Neural cell (in vitro differentiated cells): Measurements from ENCODE around the gene NOP56. TPM values are rescaled to one million over a fixed set of nuclear protein-coding genes. Genes with fewer than 3 reads are reported as not detected.

ENCODE experiments used
- H2AFZ ChIP-seq: fragments of 200-600, 300-800 bp; sonication (generic), shearing (Covaris generic); 2 replicates; pipeline ENCODE4 v1.6.0; 2014; ENCODE audit warnings: low read depth, mild to moderate bottlenecking, antibody characterized with exemption, low read length, moderate library complexity
- H3F3A ChIP-seq: fragments of 200-600 bp; shearing (Covaris generic); 2 replicates; pipeline ENCODE4 v1.6.1; 2016; ENCODE audit warnings: mild to moderate bottlenecking, moderate library complexity, mixed read lengths, antibody characterized with exemption, low read length; ENCODE audit not compliant: insufficient read depth, poor library complexity, severe bottlenecking
- H3K27ac ChIP-seq: fragments of 200-600, 300-800 bp; sonication (generic), shearing (Covaris generic); 2 replicates; pipeline ENCODE4 v1.5.1; 2014; ENCODE audit warnings: mild to moderate bottlenecking, low read length, moderate library complexity
- H3K27me3 ChIP-seq: fragments of 300-800, 200-600 bp; sonication (generic), shearing (Covaris generic); 2 replicates; pipeline ENCODE4 v1.6.0; 2014; ENCODE audit warnings: mild to moderate bottlenecking, low read depth, low read length, moderate library complexity; ENCODE audit not compliant: insufficient read depth
- H3K36me3 ChIP-seq: fragments of 300-800, 200-600 bp; sonication (generic), shearing (Covaris generic); 2 replicates; pipeline ENCODE4 v1.5.1; 2014; ENCODE audit warnings: mild to moderate bottlenecking, antibody characterized with exemption, low read length, moderate library complexity; ENCODE audit not compliant: insufficient read depth
- H3K4me2 ChIP-seq: fragments of 300-800, 200-600 bp; sonication (generic), shearing (Covaris generic); 2 replicates; pipeline ENCODE4 v1.6.0; 2014; ENCODE audit warnings: mild to moderate bottlenecking, low read length
- H3K4me3 ChIP-seq: fragments of 300-800, 200-600 bp; sonication (generic), shearing (Covaris generic); 2 replicates; pipeline ENCODE4 v1.5.1; 2014; ENCODE audit warnings: mild to moderate bottlenecking, low read length, moderate library complexity
- H3K79me2 ChIP-seq: fragments of 200-600 bp; shearing (Covaris generic); replicated peaks from 2 replicates; pipeline ENCODE4 v1.6.0; 2014; ENCODE audit warnings: mild to moderate bottlenecking, low read length, moderate library complexity; ENCODE audit not compliant: insufficient read depth
- H3K9ac ChIP-seq: fragments of 300-800, 200-600 bp; sonication (generic), shearing (Covaris generic); 2 replicates; pipeline ENCODE4 v1.6.1; 2016; ENCODE audit warnings: mild to moderate bottlenecking, low read length, mixed read lengths
- H3K9me2 ChIP-seq: fragments of 200-600 bp; shearing (Covaris generic); 2 replicates; pipeline ENCODE4 v1.6.1; 2016; ENCODE audit warnings: mild to moderate bottlenecking, low read length, mixed read lengths; ENCODE audit not compliant: insufficient read depth
- H3K9me3 ChIP-seq: fragments of 200-600, 300-800 bp; sonication (generic), shearing (Covaris generic); 2 replicates; pipeline ENCODE4 v1.6.1; 2016; ENCODE audit warnings: mild to moderate bottlenecking, mixed run types, low read length, moderate library complexity, mixed read lengths
- H4K20me1 ChIP-seq: fragments of 200-600 bp; shearing (Covaris generic); 2 replicates; pipeline ENCODE4 v1.6.1; 2016; ENCODE audit warnings: mild to moderate bottlenecking, mixed run types; ENCODE audit not compliant: insufficient read depth
- CTCF ChIP-seq: fragments of 450-650 bp; IDR thresholded peaks from 2 replicates; pipeline ENCODE4 v1.5.1; 2014; ENCODE audit warnings: antibody characterized with exemption, mild to moderate bottlenecking, moderate library complexity; ENCODE audit not compliant: poor library complexity, severe bottlenecking
- EP300 ChIP-seq: fragments of 450-650 bp; conservative IDR thresholded peaks from 2 replicates; pipeline ENCODE4 v1.6.1; 2014; ENCODE audit warnings: antibody characterized with exemption, mild to moderate bottlenecking, moderate library complexity; ENCODE audit not compliant: poor library complexity, severe bottlenecking
- EZH2 ChIP-seq: fragments of 200-600, 300-800 bp; shearing (Covaris generic), sonication (generic); IDR thresholded peaks from 2 replicates; pipeline ENCODE4 v1.6.1; 2014; ENCODE audit warnings: antibody characterized with exemption, low read length, borderline replicate concordance, mild to moderate bottlenecking; ENCODE audit not compliant: insufficient read depth, poor library complexity, severe bottlenecking
- MXI1 ChIP-seq: fragments of 450-650 bp; conservative IDR thresholded peaks from 2 replicates; pipeline ENCODE4 v1.6.1; 2014; ENCODE audit warnings: antibody characterized with exemption, mild to moderate bottlenecking; ENCODE audit not compliant: poor library complexity, severe bottlenecking
- POLR2AphosphoS5 ChIP-seq: IDR thresholded peaks from 2 replicates; pipeline ENCODE4 v1.6.1; 2012
- RAD21 ChIP-seq: fragments of 450-650 bp; conservative IDR thresholded peaks from 2 replicates; pipeline ENCODE4 v1.6.1; 2014; ENCODE audit warnings: antibody characterized with exemption, mild to moderate bottlenecking, moderate library complexity
- SMC3 ChIP-seq: fragments of 450-650 bp; conservative IDR thresholded peaks from 2 replicates; pipeline ENCODE4 v1.6.1; 2014; ENCODE audit warnings: antibody characterized with exemption, mild to moderate bottlenecking, moderate library complexity; ENCODE audit not compliant: poor library complexity
- TAF1 ChIP-seq: IDR thresholded peaks from 2 replicates; pipeline ENCODE4 v1.6.1; 2012; ENCODE audit warnings: low read depth
- polyA plus RNA-seq: library from polyadenylated mRNA; depleted of rRNA; stranded (reverse); fragments of >200 nt; gene quantifications from 2 replicates; pipeline ENCODE4 v1.2.3, GENCODE V29; 2014
- TF ChIP-seq, protein P1 (sequence below): IDR thresholded peaks from 2 replicates; pipeline ENCODE4 v1.6.1; 2012; ENCODE audit warnings: borderline replicate concordance

Gene NOP56
- polyA plus RNA-seq, 1 donor from 2014 or later = 188 TPM

GRCh38 chr20:2696646-2697045, 44.2 kb downstream of the NOP56 start:
- no peaks in the 10 kb centered on the region for H3K9me3 ChIP-seq
- no peaks in the 10 kb centered on the region for H3F3A ChIP-seq
- no peaks in the 10 kb centered on the region for H3K36me3 ChIP-seq
- H2AFZ ChIP-seq = no peak overlapping the region
- no peak overlapping the region for H3K4me3 ChIP-seq
- H3K9ac ChIP-seq = no peak overlapping the region
- no peaks in the 10 kb centered on the region for H3K9me2 ChIP-seq
- H3K79me2 ChIP-seq = no peaks in the 10 kb centered on the region
- H4K20me1 ChIP-seq = no peaks in the 10 kb centered on the region
- no peak overlapping the region for H3K4me2 ChIP-seq
- TF ChIP-seq RAD21 (no peak), POLR2AphosphoS5 (no peak)
- no peak overlapping the region for H3K27ac ChIP-seq
- H3K27me3 ChIP-seq = peaks cover 17% of the 10 kb centered on the region

- Histone ChIP-seq H3K36me3 (no peaks in the 10 kb centered on the region), H2AFZ (no peak overlapping the region), H3K9me2 (no peaks in the 10 kb centered on the region), H3K27me3 (peaks cover 15% of the 10 kb centered on the region), H3F3A (no peaks in the 10 kb centered on the region), H3K9ac (no peak overlapping the region), H3K79me2 (no peaks in the 10 kb centered on the region), H3K4me2 (no peak overlapping the region), H4K20me1 (no peaks in the 10 kb centered on the region), H3K27ac (no peak overlapping the region), H3K9me3 (no peaks in the 10 kb centered on the region), H3K4me3 (no peak overlapping the region)
- TF ChIP-seq TAF1 = no peak
- TF ChIP-seq EP300 = no peak
- TF ChIP-seq CTCF = no peak
- no peak for TF ChIP-seq EZH2
- no peak for TF ChIP-seq MXI1
- TF ChIP-seq POLR2AphosphoS5 = no peak
- TF ChIP-seq, protein P1, sequence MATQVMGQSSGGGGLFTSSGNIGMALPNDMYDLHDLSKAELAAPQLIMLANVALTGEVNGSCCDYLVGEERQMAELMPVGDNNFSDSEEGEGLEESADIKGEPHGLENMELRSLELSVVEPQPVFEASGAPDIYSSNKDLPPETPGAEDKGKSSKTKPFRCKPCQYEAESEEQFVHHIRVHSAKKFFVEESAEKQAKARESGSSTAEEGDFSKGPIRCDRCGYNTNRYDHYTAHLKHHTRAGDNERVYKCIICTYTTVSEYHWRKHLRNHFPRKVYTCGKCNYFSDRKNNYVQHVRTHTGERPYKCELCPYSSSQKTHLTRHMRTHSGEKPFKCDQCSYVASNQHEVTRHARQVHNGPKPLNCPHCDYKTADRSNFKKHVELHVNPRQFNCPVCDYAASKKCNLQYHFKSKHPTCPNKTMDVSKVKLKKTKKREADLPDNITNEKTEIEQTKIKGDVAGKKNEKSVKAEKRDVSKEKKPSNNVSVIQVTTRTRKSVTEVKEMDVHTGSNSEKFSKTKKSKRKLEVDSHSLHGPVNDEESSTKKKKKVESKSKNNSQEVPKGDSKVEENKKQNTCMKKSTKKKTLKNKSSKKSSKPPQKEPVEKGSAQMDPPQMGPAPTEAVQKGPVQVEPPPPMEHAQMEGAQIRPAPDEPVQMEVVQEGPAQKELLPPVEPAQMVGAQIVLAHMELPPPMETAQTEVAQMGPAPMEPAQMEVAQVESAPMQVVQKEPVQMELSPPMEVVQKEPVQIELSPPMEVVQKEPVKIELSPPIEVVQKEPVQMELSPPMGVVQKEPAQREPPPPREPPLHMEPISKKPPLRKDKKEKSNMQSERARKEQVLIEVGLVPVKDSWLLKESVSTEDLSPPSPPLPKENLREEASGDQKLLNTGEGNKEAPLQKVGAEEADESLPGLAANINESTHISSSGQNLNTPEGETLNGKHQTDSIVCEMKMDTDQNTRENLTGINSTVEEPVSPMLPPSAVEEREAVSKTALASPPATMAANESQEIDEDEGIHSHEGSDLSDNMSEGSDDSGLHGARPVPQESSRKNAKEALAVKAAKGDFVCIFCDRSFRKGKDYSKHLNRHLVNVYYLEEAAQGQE = no peak
- TF ChIP-seq RAD21 = no peak
- no peak for TF ChIP-seq SMC3
Observed at GRCh38 chr20:2697768-2698167, 45.3 kb downstream of the NOP56 start.
